ENCODE measurements around the gene ZDHHC11B. TPM values are rescaled to one million over a fixed set of nuclear protein-coding genes. Genes with fewer than 3 reads are reported as not detected.
"Not testable (repeated sequence)": the region's sequence is repeated elsewhere in the genome, so short reads cannot be mapped to it uniquely, and the experiment has no call there.

ZDHHC11B gene
- total and polyA plus RNA-seq, 2 donors: 0.71 to 2.2 TPM

GRCh38 chr5:680118-680795, 104.3 kb downstream of the ZDHHC11B start:
- WGBS: 89% methylated on average over 15 of the region's 32 CpGs
- H3K4me3 ChIP-seq (ENCODE audit: low read length in 2 of 2); H3K9me3 ChIP-seq (ENCODE audit: control insufficient read depth in 2 of 2, insufficient read depth in 1 of 2, low read length in 1 of 2); H3K27me3 ChIP-seq (ENCODE audit: control insufficient read depth in 2 of 2, insufficient read depth in 1 of 2, low read length in 1 of 2); H3K27ac ChIP-seq (ENCODE audit: low read depth in 1 of 2, low read length in 1 of 2); DNase-seq (ENCODE audit: low read depth in 6 of 9, low spot score in 9 of 9); H3K4me1 ChIP-seq (ENCODE audit: control insufficient read depth in 2 of 2, insufficient read depth in 2 of 2, low read length in 2 of 2); H3K36me3 ChIP-seq (ENCODE audit: control insufficient read depth in 2 of 2, insufficient read depth in 2 of 2, low read length in 1 of 2): not testable (repeated sequence)

GRCh38 chr5:679166-679895, 105.2 kb downstream of the ZDHHC11B start:
- H3K36me3 ChIP-seq (ENCODE audit: control insufficient read depth in 2 of 2, insufficient read depth in 2 of 2, low read length in 1 of 2); H3K27ac ChIP-seq (ENCODE audit: low read depth in 1 of 2, low read length in 1 of 2); H3K9me3 ChIP-seq (ENCODE audit: control insufficient read depth in 2 of 2, insufficient read depth in 1 of 2, low read length in 1 of 2); H3K4me3 ChIP-seq (ENCODE audit: low read length in 2 of 2); H3K4me1 ChIP-seq (ENCODE audit: control insufficient read depth in 2 of 2, insufficient read depth in 2 of 2, low read length in 2 of 2); DNase-seq (ENCODE audit: low read depth in 6 of 9, low spot score in 9 of 9); H3K27me3 ChIP-seq (ENCODE audit: control insufficient read depth in 2 of 2, insufficient read depth in 1 of 2, low read length in 1 of 2): not testable (repeated sequence)
- WGBS: 87% methylated on average over 15 of the region's 17 CpGs

- not testable (repeated sequence) for H3K36me3 ChIP-seq (ENCODE audit: control insufficient read depth in 2 of 2, insufficient read depth in 2 of 2, low read length in 1 of 2); H3K4me1 ChIP-seq (ENCODE audit: control insufficient read depth in 2 of 2, insufficient read depth in 2 of 2, low read length in 2 of 2); H3K27ac ChIP-seq (ENCODE audit: low read depth in 1 of 2, low read length in 1 of 2); H3K9me3 ChIP-seq (ENCODE audit: control insufficient read depth in 2 of 2, insufficient read depth in 1 of 2, low read length in 1 of 2); DNase-seq (ENCODE audit: low read depth in 6 of 9, low spot score in 9 of 9); H3K4me3 ChIP-seq (ENCODE audit: low read length in 2 of 2); H3K27me3 ChIP-seq (ENCODE audit: control insufficient read depth in 2 of 2, insufficient read depth in 1 of 2, low read length in 1 of 2)
- WGBS: 89% methylated on average over 16 of the region's 16 CpGs
Measured at GRCh38 chr5:678521-678920, 106.0 kb downstream of the ZDHHC11B start.

GRCh38 chr5:677131-678101, 107.1 kb downstream of the ZDHHC11B start:
- H3K36me3 ChIP-seq (ENCODE audit: control insufficient read depth in 2 of 2, insufficient read depth in 2 of 2, low read length in 1 of 2): no peaks in the 10 kb centered on the region
- no peaks in the 10 kb centered on the region for H3K9me3 ChIP-seq (ENCODE audit: control insufficient read depth in 2 of 2, insufficient read depth in 1 of 2, low read length in 1 of 2)
- WGBS: 85% methylated on average over 44 of the region's 44 CpGs
- H3K4me1 ChIP-seq (ENCODE audit: control insufficient read depth in 2 of 2, insufficient read depth in 2 of 2, low read length in 2 of 2): peaks cover 0 to 8% of the 10 kb centered on the region in 2 donors
- no peak for DNase-seq (ENCODE audit: low read depth in 6 of 9, low spot score in 9 of 9)
- peaks cover 2 to 21% of the 10 kb centered on the region in 2 donors for H3K27me3 ChIP-seq (ENCODE audit: control insufficient read depth in 2 of 2, insufficient read depth in 1 of 2, low read length in 1 of 2)
- H3K27ac ChIP-seq (ENCODE audit: low read depth in 1 of 2, low read length in 1 of 2): no peak overlapping the region
- H3K4me3 ChIP-seq (ENCODE audit: low read length in 2 of 2): no peak overlapping the region

DNA sequence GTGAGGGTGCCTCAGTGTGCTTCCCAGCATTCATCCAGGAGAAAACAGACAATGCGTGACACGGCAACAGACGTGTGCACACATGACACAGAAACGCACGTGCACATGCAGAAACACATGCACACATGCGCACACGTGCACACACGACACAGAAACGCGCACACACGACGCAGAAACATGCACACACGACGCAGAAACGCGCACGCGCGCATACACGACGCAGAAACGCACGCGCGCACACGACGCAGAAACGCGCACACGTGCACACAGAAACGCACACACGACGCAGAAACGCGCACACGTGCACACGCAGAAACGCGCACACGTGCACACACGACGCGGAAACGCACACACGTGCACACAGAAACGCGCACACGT, 107.8 kb downstream of the ZDHHC11B start:
- Histone ChIP-seq H3K27ac (ENCODE audit: low read depth in 1 of 2, low read length in 1 of 2) (no peak overlapping the region), H3K27me3 (ENCODE audit: control insufficient read depth in 2 of 2, insufficient read depth in 1 of 2, low read length in 1 of 2) (peaks cover 2 to 28% of the 10 kb centered on the region in 2 donors), H3K4me1 (ENCODE audit: control insufficient read depth in 2 of 2, insufficient read depth in 2 of 2, low read length in 2 of 2) (peaks cover 0 to 14% of the 10 kb centered on the region in 2 donors), H3K4me3 (ENCODE audit: low read length in 2 of 2) (no peak overlapping the region), H3K36me3 (ENCODE audit: control insufficient read depth in 2 of 2, insufficient read depth in 2 of 2, low read length in 1 of 2) (no peaks in the 10 kb centered on the region), H3K9me3 (ENCODE audit: control insufficient read depth in 2 of 2, insufficient read depth in 1 of 2, low read length in 1 of 2) (no peaks in the 10 kb centered on the region)
- no peak for DNase-seq (ENCODE audit: low read depth in 6 of 9, low spot score in 9 of 9)
- 93% methylated on average over 48 of the region's 48 CpGs for WGBS

GRCh38 chr5:675871-676698, 108.4 kb downstream of the ZDHHC11B start:
- Histone ChIP-seq H3K36me3 (ENCODE audit: control insufficient read depth in 2 of 2, insufficient read depth in 2 of 2, low read length in 1 of 2) (no peaks in the 10 kb centered on the region), H3K4me1 (ENCODE audit: control insufficient read depth in 2 of 2, insufficient read depth in 2 of 2, low read length in 2 of 2) (peaks cover 0 to 17% of the 10 kb centered on the region in 2 donors), H3K4me3 (ENCODE audit: low read length in 2 of 2) (no peak overlapping the region), H3K9me3 (ENCODE audit: control insufficient read depth in 2 of 2, insufficient read depth in 1 of 2, low read length in 1 of 2) (no peaks in the 10 kb centered on the region), H3K27ac (ENCODE audit: low read depth in 1 of 2, low read length in 1 of 2) (no peak overlapping the region), H3K27me3 (ENCODE audit: control insufficient read depth in 2 of 2, insufficient read depth in 1 of 2, low read length in 1 of 2) (peaks cover 2 to 31% of the 10 kb centered on the region in 2 donors)
- 85% methylated on average over 36 of the region's 36 CpGs for WGBS
- no peak for DNase-seq (ENCODE audit: low read depth in 6 of 9, low spot score in 9 of 9)

DNA sequence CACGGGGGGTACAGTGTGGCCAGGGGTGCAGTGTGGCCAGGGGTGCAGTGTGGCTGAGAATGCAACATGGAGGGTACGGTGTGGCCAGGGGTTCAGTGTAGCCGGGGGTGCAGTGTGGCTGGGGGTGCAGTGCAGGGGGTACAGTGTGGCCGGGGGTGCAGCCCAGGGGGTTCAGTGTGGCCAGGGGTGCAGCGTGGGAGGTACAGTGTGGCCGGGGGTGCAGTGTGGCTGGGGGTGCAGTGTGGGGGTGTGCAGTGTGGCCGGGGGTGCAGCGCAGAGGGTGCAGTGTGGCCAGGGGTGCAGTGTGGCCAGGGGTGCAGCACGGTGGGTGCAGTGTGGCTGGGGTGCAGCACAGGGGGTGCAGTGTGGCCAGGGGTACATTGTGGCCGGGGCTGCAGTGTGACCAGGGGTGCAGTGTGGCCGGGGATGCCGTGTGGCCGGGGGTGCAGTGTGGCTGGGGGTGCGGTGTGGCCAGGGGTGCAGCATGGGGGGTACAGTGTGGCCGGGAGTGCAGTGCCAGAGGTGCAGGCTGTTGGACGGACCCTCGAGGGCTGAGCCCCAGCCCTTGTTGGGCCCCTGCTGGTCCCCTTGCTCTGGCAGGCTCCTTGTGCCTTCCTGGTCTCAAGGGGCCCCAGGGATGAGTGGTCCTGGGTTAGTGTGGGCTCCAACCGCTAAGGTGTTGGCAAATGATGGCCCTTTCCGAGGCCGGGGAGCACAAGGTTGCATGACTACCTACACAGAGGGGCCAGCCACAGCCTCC, 109.2 kb downstream of the ZDHHC11B start:
- Histone ChIP-seq H3K36me3 (ENCODE audit: control insufficient read depth in 2 of 2, insufficient read depth in 2 of 2, low read length in 1 of 2) (no peaks in the 10 kb centered on the region), H3K9me3 (ENCODE audit: control insufficient read depth in 2 of 2, insufficient read depth in 1 of 2, low read length in 1 of 2) (no peaks in the 10 kb centered on the region), H3K27me3 (ENCODE audit: control insufficient read depth in 2 of 2, insufficient read depth in 1 of 2, low read length in 1 of 2) (peaks cover 2 to 31% of the 10 kb centered on the region in 2 donors), H3K4me3 (ENCODE audit: low read length in 2 of 2) (no peak overlapping the region), H3K27ac (ENCODE audit: low read depth in 1 of 2, low read length in 1 of 2) (no peak overlapping the region), H3K4me1 (ENCODE audit: control insufficient read depth in 2 of 2, insufficient read depth in 2 of 2, low read length in 2 of 2) (peaks cover 0 to 17% of the 10 kb centered on the region in 2 donors)
- no peak for DNase-seq (ENCODE audit: low read depth in 6 of 9, low spot score in 9 of 9)
- 85% methylated on average over 20 of the region's 20 CpGs for WGBS

- Histone ChIP-seq H3K27me3 (ENCODE audit: control insufficient read depth in 2 of 2, insufficient read depth in 1 of 2, low read length in 1 of 2) (peaks cover 2 to 31% of the 10 kb centered on the region in 2 donors), H3K9me3 (ENCODE audit: control insufficient read depth in 2 of 2, insufficient read depth in 1 of 2, low read length in 1 of 2) (no peaks in the 10 kb centered on the region), H3K36me3 (ENCODE audit: control insufficient read depth in 2 of 2, insufficient read depth in 2 of 2, low read length in 1 of 2) (no peaks in the 10 kb centered on the region), H3K4me1 (ENCODE audit: control insufficient read depth in 2 of 2, insufficient read depth in 2 of 2, low read length in 2 of 2) (peaks cover 0 to 17% of the 10 kb centered on the region in 2 donors), H3K27ac (ENCODE audit: low read depth in 1 of 2, low read length in 1 of 2) (no peak overlapping the region), H3K4me3 (ENCODE audit: low read length in 2 of 2) (no peak overlapping the region)
- WGBS: 81% methylated on average over 7 of the region's 7 CpGs
- no peak for DNase-seq (ENCODE audit: low read depth in 6 of 9, low spot score in 9 of 9)
Measured at GRCh38 chr5:674630-675011, 109.9 kb downstream of the ZDHHC11B start.
